ENCODE results near the gene RNF123.

- TF ChIP-seq, protein P1, sequence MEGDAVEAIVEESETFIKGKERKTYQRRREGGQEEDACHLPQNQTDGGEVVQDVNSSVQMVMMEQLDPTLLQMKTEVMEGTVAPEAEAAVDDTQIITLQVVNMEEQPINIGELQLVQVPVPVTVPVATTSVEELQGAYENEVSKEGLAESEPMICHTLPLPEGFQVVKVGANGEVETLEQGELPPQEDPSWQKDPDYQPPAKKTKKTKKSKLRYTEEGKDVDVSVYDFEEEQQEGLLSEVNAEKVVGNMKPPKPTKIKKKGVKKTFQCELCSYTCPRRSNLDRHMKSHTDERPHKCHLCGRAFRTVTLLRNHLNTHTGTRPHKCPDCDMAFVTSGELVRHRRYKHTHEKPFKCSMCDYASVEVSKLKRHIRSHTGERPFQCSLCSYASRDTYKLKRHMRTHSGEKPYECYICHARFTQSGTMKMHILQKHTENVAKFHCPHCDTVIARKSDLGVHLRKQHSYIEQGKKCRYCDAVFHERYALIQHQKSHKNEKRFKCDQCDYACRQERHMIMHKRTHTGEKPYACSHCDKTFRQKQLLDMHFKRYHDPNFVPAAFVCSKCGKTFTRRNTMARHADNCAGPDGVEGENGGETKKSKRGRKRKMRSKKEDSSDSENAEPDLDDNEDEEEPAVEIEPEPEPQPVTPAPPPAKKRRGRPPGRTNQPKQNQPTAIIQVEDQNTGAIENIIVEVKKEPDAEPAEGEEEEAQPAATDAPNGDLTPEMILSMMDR (IDR thresholded peaks at IDR 0.05 in 2 of 3, conservative IDR thresholded peaks at IDR 0.05 in 1 of 3; ENCODE audit: borderline replicate concordance in 1 of 3, insufficient read depth in 1 of 3, low read depth in 2 of 3, low read length in 2 of 3): no peak
- TF ChIP-seq, protein P2, sequence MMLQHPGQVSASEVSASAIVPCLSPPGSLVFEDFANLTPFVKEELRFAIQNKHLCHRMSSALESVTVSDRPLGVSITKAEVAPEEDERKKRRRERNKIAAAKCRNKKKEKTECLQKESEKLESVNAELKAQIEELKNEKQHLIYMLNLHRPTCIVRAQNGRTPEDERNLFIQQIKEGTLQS (IDR thresholded peaks at IDR 0.05): no peak
- TF ChIP-seq POLR2A (IDR thresholded peaks at IDR 0.05; ENCODE audit: borderline replicate concordance, extremely low read depth, insufficient read depth, insufficient read length) (no peak), REST (IDR thresholded peaks at IDR 0.05; ENCODE audit: low read depth) (no peak), EZH2 (IDR thresholded peaks at IDR 0.05) (no peak)
Measured at GRCh38 chr3:49699281-49699979, 10.1 kb downstream of the RNF123 start.

All from HCT116 (cell line).